KMS-11 (cell line): ENCODE results near the gene TIGAR.

Source experiments
- H2AFZ ChIP-seq: fragments of 200-600 bp; sonication (generic); 2 replicates; pipeline ENCODE4 v1.6.1; 2016; ENCODE audit warnings: antibody characterized with exemption, mixed run types, low read depth
- H3K27ac ChIP-seq: fragments of 200-600 bp; sonication (generic); 2 replicates; pipeline ENCODE4 v1.6.1; 2016; ENCODE audit warnings: mild to moderate bottlenecking, mixed run types
- H3K27me3 ChIP-seq: fragments of 200-600 bp; sonication (generic); 2 replicates; pipeline ENCODE4 v1.6.1; 2017; ENCODE audit warnings: mild to moderate bottlenecking, low read depth, mixed run types, moderate library complexity; ENCODE audit not compliant: insufficient read depth
- H3K36me3 ChIP-seq: fragments of 200-600 bp; sonication (generic); 2 replicates; pipeline ENCODE4 v1.6.1; 2017; ENCODE audit warnings: mild to moderate bottlenecking, mixed run types; ENCODE audit not compliant: insufficient read depth
- H3K4me1 ChIP-seq: fragments of 200-600 bp; sonication (generic); 2 replicates; pipeline ENCODE4 v1.6.1; 2016; ENCODE audit warnings: mild to moderate bottlenecking, low read depth, mixed run types; ENCODE audit not compliant: poor library complexity, severe bottlenecking
- H3K4me2 ChIP-seq: fragments of 200-600 bp; sonication (generic); 2 replicates; pipeline ENCODE4 v1.7.0; 2016; ENCODE audit warnings: mild to moderate bottlenecking, mixed run types
- H3K4me3 ChIP-seq: fragments of 200-600 bp; sonication (generic); IDR thresholded peaks from 2 replicates; pipeline ENCODE4 v1.6.1; 2017; ENCODE audit warnings: low read depth, low read length, mixed read lengths; ENCODE audit not compliant: insufficient read depth
- H3K79me2 ChIP-seq: fragments of 200-600 bp; sonication (generic); 2 replicates; pipeline ENCODE4 v1.6.1; 2016; ENCODE audit warnings: low read depth, mixed run types; ENCODE audit not compliant: insufficient read depth
- H3K9ac ChIP-seq: fragments of 200-600 bp; sonication (generic); 2 replicates; pipeline ENCODE4 v1.6.1; 2016; ENCODE audit warnings: mild to moderate bottlenecking, mixed run types
- H4K20me1 ChIP-seq: fragments of 200-600 bp; sonication (generic); 2 replicates; pipeline ENCODE4 v1.6.1; 2016; ENCODE audit warnings: mild to moderate bottlenecking, mixed run types; ENCODE audit not compliant: insufficient read depth
- TF ChIP-seq, protein P1 (sequence below): fragments of 200-600 bp; sonication (generic); conservative IDR thresholded peaks from 2 replicates; pipeline ENCODE4 v1.6.1; 2017; ENCODE audit warnings: low read depth, mild to moderate bottlenecking, antibody characterized with exemption, low read length, moderate library complexity, mixed read lengths

The TIGAR gene

DNA sequence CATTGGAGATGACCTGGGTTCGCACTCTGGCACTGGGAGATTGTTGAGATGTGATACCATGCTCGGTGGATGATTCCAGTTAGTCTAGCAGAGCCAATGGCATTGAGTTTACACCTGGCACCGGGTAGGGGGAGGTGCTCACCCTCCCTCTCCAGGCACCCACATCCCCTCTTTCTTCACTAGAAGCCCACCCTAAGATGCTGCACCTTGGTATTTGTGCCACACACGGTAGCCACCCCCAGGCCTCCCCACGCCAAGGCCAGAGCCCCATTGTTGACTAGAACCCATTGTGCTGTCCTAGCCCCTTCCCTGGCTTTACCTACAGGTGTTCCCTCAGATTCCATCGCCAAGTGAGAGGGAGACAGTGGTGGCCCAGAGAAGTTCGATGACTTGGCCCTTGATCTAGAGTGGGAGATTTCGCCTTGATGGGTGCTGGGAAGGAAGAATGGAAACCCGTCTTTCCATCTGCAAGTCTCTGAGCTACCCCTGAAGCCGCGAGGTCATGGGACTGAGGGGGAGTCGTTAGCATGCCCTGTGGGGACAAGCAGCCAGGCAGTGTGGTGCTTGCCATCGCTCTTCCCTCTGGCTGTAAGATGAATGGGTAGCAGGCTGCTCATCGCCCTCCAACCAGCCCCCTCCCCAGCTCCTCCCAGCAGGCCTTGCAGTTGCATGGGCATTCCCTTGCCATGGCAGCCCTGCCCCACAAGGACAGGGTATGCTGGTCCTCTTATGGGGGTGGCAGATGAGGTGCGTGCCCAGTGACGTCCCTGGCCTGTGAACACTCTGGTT, 38.7 kb upstream of the TIGAR start:
- Histone ChIP-seq H3K79me2 (peaks cover 90% of the 10 kb centered on the region), H3K27ac (no peak overlapping the region), H3K27me3 (no peaks in the 10 kb centered on the region), H2AFZ (no peak overlapping the region), H3K4me1 (peaks cover 17% of the 10 kb centered on the region), H3K4me3 (no peak overlapping the region), H3K9ac (no peak overlapping the region), H3K4me2 (no peak overlapping the region), H3K36me3 (peaks cover 25% of the 10 kb centered on the region; the same call in 1 of the 2 replicates), H4K20me1 (peaks cover 65% of the 10 kb centered on the region)
- TF ChIP-seq, protein P1, sequence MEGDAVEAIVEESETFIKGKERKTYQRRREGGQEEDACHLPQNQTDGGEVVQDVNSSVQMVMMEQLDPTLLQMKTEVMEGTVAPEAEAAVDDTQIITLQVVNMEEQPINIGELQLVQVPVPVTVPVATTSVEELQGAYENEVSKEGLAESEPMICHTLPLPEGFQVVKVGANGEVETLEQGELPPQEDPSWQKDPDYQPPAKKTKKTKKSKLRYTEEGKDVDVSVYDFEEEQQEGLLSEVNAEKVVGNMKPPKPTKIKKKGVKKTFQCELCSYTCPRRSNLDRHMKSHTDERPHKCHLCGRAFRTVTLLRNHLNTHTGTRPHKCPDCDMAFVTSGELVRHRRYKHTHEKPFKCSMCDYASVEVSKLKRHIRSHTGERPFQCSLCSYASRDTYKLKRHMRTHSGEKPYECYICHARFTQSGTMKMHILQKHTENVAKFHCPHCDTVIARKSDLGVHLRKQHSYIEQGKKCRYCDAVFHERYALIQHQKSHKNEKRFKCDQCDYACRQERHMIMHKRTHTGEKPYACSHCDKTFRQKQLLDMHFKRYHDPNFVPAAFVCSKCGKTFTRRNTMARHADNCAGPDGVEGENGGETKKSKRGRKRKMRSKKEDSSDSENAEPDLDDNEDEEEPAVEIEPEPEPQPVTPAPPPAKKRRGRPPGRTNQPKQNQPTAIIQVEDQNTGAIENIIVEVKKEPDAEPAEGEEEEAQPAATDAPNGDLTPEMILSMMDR = no peak

DNA sequence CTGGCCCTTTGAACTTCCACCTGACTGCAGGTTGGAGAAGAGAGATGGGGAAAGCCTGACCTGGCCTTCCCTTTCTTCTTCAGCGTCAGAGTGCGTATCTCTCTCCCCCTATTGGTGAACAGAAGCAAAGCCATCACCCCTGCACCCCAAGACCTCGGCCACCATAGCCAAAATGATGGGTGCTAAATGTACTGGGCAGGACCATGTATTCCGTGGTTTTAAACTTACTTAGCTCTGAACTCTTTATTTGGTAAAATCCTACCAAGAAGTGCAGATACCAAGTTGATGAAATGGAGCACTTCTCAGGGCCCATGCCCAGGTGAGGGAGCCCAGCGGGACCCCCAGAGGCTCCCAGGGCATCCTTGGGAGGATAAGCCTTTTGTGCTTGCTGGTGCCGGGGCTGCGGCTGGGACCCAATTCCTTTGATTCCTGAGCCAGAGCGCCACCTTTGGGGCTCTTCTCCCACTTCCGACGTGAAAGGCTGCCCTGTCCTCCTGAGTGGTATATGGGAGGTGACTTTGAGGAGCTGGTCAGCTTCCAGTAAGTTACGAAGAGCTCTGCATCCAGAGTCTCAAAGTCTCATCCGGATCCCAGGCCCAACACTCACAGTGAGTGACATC, 38.0 kb upstream of the TIGAR start:
- H4K20me1 ChIP-seq = peaks cover 59% of the 10 kb centered on the region
- H3K36me3 ChIP-seq = peaks cover 24% of the 10 kb centered on the region; the same call in 1 of the 2 replicates

DNA sequence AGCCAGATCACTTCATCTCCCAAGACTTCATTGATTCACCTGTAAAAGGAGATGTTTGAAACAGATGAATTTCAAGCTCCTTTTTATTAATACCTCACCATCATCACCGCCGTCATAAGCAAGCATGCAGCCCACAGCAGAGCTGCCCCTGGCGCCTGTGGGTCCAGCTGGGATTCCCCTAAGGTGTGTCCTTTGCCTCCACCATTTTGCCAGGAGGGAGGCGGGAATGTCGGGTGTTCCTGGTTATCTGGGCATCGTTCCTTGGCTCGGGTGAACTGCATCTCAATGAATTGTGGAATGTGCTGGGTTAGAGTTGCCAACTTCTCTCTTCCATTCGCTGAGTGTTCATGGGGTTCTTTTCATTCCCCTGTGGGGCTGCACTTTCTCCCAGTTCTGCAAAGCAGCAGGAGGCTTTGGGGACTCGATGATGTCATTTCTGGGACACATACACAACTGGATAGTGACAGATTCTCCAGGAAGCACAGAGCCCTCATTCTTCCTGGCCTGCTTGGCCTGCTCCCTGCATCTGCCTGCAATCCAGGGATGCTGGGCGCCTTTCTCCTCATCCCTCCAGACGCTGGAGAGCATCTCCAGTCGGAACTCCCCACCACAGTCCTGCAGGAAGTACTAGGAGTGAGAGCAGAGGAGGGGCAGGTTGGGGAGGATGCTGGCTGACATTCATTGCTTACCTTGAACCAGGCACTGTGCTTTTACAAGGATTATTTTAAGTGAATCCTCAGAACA, 37.3 kb upstream of the TIGAR start:
- H3K4me3 ChIP-seq = no peak overlapping the region

More for the DNA sequence above, 38.0 kb upstream of the TIGAR start:
- no peak overlapping the region for H3K4me2 ChIP-seq
- no peaks in the 10 kb centered on the region for H3K27me3 ChIP-seq
- H3K27ac ChIP-seq = no peak overlapping the region
- peaks cover 90% of the 10 kb centered on the region for H3K79me2 ChIP-seq
- H3K4me1 ChIP-seq = peaks cover 10% of the 10 kb centered on the region
- no peak overlapping the region for H3K4me3 ChIP-seq
- no peak overlapping the region for H2AFZ ChIP-seq
- no peak overlapping the region for H3K9ac ChIP-seq
- TF ChIP-seq, protein P1 = no peak; the same call in 1 of the 2 replicates

GRCh38 chr12:4284306-4284705, 36.7 kb upstream of the TIGAR start:
- TF ChIP-seq, protein P1 = no peak
- no peak overlapping the region for H3K9ac ChIP-seq
- no peak overlapping the region for H3K27ac ChIP-seq
- no peaks in the 10 kb centered on the region for H3K27me3 ChIP-seq
- no peak overlapping the region for H2AFZ ChIP-seq
- peaks cover 18% of the 10 kb centered on the region; the same call in 1 of the 2 replicates for H3K36me3 ChIP-seq
- H4K20me1 ChIP-seq = peaks cover 50% of the 10 kb centered on the region
- no peak overlapping the region for H3K4me3 ChIP-seq
- no peaks in the 10 kb centered on the region for H3K4me1 ChIP-seq
- H3K4me2 ChIP-seq = no peak overlapping the region
- peaks cover 90% of the 10 kb centered on the region for H3K79me2 ChIP-seq

More for the DNA sequence above, 37.3 kb upstream of the TIGAR start:
- no peak overlapping the region for H3K9ac ChIP-seq
- H3K4me1 ChIP-seq = peaks cover 5% of the 10 kb centered on the region
- no peak overlapping the region for H2AFZ ChIP-seq
- no peaks in the 10 kb centered on the region for H3K27me3 ChIP-seq
- no peak overlapping the region for H3K4me2 ChIP-seq
- TF ChIP-seq, protein P1 = no peak
- peaks cover 24% of the 10 kb centered on the region; the same call in 1 of the 2 replicates for H3K36me3 ChIP-seq
- H3K79me2 ChIP-seq = peaks cover 90% of the 10 kb centered on the region
- no peak overlapping the region for H3K27ac ChIP-seq
- peaks cover 53% of the 10 kb centered on the region for H4K20me1 ChIP-seq
